NCI-H526 treated with DMSO at 0.1 percent for 48 hours (cell line): ENCODE measurements around the gene PCSK7.

Experiments used
- DNase-seq: peaks from one replicate; lab custom pipeline; 2025; lab: John Stamatoyannopoulos, UW

PCSK7 gene

DNA sequence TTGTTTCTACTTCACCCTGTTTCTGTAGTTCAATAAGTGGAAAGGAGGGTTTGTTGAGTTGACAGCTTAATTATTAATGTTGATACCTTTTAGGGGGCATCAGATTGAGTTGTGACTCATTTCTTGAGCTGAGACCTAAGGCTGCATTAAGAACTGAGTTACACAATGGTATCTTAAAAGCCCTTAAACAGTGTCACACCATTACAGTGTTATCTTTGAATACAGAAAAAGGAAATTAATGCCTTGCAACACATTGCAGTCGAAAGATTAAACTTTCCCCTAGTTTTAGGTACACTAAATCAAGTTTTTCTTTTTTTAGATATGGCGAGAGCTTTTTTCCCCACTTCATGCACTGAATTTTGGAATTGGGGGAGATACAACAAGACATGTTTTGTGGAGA is 71.0 kb downstream of the PCSK7 start:
- no peak for DNase-seq

DNA sequence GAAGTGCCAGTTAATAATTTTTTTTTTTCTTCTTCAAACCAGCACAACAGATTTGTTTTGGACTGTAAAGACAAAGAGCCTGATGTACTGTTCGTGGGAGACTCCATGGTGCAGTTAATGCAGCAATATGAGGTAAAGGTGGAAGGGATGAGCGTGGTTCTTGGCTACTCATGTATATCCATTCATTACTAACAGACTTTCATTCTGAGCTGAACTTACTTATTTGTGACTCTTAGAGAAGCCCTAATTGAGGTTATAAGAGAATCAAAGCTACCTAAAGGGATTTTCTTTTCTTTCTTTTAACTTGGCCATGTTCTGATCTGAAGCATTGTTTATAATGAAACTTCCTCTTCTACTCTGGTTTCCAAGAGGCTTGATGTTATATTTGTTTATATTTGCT is 72.0 kb downstream of the PCSK7 start:
- no peak for DNase-seq

DNA sequence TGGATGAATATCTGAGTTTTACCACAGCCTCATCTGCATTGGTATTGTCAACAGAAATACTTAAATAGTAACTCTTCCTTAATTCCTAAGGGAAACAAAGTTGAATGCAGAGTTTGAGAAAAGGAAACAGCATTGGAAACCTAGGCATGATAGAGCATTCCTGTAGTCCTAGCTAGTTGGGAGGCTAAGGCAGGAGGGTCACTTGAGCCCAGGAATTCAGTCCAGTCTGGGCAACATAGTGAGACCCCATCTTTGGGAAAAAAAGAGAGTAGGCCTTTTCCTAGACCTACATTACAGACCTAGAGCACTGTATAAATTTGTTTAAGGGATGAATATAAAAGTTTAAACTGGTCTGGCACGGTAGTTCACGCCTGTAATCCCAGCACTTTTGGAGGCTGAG is 74.4 kb downstream of the PCSK7 start:
- no peak for DNase-seq

DNA sequence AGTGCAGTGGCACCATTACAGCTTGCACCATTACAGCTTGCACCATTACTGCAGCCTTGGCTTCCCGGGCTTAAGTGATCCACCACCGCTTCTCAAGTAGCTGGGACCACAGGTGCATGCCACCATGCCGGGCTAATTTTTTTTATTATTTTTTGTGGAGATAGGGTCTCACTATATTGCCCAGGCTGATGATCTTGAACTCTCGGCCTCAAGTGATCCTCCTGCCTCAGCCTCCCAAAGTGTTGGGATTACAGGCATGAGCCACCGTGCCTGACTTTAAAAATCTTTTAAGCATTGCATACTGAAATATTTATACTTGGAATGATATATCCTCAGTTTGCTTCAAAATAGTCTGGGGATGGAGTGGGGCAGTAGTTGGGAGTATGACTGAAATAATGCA is 77.4 kb downstream of the PCSK7 start:
- no peak for DNase-seq
